OCI-LY7 (cell line): Measurements from ENCODE around the gene EPB41L4A.

Experiments used
- EZH2phosphoT487 ChIP-seq: fragments of 200-600 bp; sonication (generic); IDR thresholded peaks from 2 replicates; pipeline ENCODE4 v1.6.1; 2018; ENCODE audit warnings: low read depth, borderline replicate concordance, mild to moderate bottlenecking, mixed run types, antibody characterized with exemption, low read length, moderate library complexity, mixed read lengths
- TF ChIP-seq, protein P1 (sequence below): fragments of 200-600 bp; sonication (generic); conservative IDR thresholded peaks from 2 replicates; pipeline ENCODE4 v1.5.1; 2014; ENCODE audit warnings: mild to moderate bottlenecking, antibody characterized with exemption, low read length, moderate library complexity, mixed read lengths

GRCh38 chr5:112121258-112121657 lies 297.8 kb downstream of the EPB41L4A start:
- no peak for TF ChIP-seq EZH2phosphoT487
- TF ChIP-seq, protein P1, sequence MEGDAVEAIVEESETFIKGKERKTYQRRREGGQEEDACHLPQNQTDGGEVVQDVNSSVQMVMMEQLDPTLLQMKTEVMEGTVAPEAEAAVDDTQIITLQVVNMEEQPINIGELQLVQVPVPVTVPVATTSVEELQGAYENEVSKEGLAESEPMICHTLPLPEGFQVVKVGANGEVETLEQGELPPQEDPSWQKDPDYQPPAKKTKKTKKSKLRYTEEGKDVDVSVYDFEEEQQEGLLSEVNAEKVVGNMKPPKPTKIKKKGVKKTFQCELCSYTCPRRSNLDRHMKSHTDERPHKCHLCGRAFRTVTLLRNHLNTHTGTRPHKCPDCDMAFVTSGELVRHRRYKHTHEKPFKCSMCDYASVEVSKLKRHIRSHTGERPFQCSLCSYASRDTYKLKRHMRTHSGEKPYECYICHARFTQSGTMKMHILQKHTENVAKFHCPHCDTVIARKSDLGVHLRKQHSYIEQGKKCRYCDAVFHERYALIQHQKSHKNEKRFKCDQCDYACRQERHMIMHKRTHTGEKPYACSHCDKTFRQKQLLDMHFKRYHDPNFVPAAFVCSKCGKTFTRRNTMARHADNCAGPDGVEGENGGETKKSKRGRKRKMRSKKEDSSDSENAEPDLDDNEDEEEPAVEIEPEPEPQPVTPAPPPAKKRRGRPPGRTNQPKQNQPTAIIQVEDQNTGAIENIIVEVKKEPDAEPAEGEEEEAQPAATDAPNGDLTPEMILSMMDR: no peak
